Ectodermal cell (in vitro differentiated cells): Measurements from ENCODE around the gene WDR26. TPM values are rescaled to one million over a fixed set of nuclear protein-coding genes. Genes with fewer than 3 reads are reported as not detected.
"Not testable (repeated sequence)": the region's sequence is repeated elsewhere in the genome, so short reads cannot be mapped to it uniquely, and the experiment has no call there.

ENCODE experiments used
- H3K27ac ChIP-seq: 2 replicates; pipeline ENCODE4 v1.7.0; 2013; ENCODE audit warnings: mild to moderate bottlenecking, low read depth, low read length; ENCODE audit not compliant: insufficient read depth, poor library complexity, severe bottlenecking
- H3K27me3 ChIP-seq: 2 replicates; pipeline ENCODE4 v1.7.0; 2013; ENCODE audit warnings: mild to moderate bottlenecking, low read length; ENCODE audit not compliant: insufficient read depth, control insufficient read depth, poor library complexity, severe bottlenecking
- H3K36me3 ChIP-seq: one replicate; pipeline ENCODE4 v1.7.0; 2013; ENCODE audit warnings: low read length; ENCODE audit not compliant: control insufficient read depth, insufficient read depth
- H3K4me1 ChIP-seq: one replicate; pipeline ENCODE4 v1.7.0; 2013; ENCODE audit warnings: low read length; ENCODE audit not compliant: control insufficient read depth, insufficient read depth
- H3K4me3 ChIP-seq: 2 replicates; pipeline ENCODE4 v1.7.0; 2013; ENCODE audit warnings: low read depth, low read length, control low read depth; ENCODE audit not compliant: insufficient read depth
- H3K9me3 ChIP-seq: 2 replicates; pipeline ENCODE4 v1.7.0; 2013; ENCODE audit warnings: mild to moderate bottlenecking, low read length, moderate library complexity; ENCODE audit not compliant: control insufficient read depth
- WGBS, 2 experiments: methylation state at CpG; one replicate each; pipeline ENCODE4 v1.1.7; 2013; ENCODE audit warnings: missing lambda C conversion rate in 2 of 2; 5-methylcytosine and 5-hydroxymethylcytosine counted together
- polyA plus RNA-seq, 4 experiments: library from polyadenylated mRNA; stranded (reverse); fragments of 50-300 nt; gene quantifications; one replicate each; pipeline ENCODE4 v1.2.3, GENCODE V29; 2013

WDR26 gene
- polyA plus RNA-seq (2013, experiment 1 of 4): 59.0 TPM
- 65.3 TPM for polyA plus RNA-seq (2013, experiment 2 of 4)
- polyA plus RNA-seq (2013, experiment 3 of 4): 43.2 TPM
- 52.5 TPM for polyA plus RNA-seq (2013, experiment 4 of 4)

DNA sequence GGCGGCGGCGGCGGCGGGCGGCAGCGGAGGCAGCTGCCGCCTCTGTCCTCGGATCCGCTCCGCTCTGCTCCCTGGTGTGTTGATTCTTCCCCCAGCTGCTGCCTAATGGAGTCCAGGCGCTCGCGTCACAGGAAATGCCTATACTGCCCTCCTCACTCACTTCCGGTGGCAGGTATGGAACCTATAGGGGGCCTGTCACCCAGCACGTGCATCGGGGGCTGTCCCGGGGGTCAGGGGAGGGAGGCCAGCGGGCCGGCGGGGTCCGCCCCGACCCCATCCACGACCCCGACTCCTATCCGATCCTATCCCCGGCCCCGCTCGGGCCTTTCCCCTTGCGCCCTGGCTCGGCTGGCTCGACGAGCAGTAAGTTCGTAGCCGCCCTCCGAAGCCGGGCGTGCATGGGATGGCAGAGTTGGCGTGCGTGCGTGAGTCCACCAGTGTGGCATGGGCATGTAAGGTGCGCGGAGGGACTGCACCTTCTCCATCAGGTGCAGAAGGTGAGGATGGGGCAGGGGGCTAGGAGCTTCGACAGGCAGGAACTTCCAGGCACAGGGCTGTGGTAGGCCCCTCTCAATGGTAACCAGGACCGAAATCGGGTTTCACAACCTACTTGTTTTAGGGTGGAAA is at the start of gene WDR26:
Gene WDR26 (minus strand): TSS at position 107 of the 627 bp plus-strand sequence.
- H3K4me1 ChIP-seq: peaks cover 12% of the 10 kb centered on the region
- peak within 1 kb of the TSS; percentile 75 for H3K4me3 ChIP-seq
- H3K36me3 ChIP-seq: no peaks in the 10 kb centered on the region
- H3K27ac ChIP-seq: peak within 1 kb of the TSS; percentile 20
- no peaks in the 10 kb centered on the region for H3K27me3 ChIP-seq
- 1% methylated on average over 46 of the region's 46 CpGs for WGBS, 2 experiments
- H3K9me3 ChIP-seq: no peaks in the 10 kb centered on the region

DNA sequence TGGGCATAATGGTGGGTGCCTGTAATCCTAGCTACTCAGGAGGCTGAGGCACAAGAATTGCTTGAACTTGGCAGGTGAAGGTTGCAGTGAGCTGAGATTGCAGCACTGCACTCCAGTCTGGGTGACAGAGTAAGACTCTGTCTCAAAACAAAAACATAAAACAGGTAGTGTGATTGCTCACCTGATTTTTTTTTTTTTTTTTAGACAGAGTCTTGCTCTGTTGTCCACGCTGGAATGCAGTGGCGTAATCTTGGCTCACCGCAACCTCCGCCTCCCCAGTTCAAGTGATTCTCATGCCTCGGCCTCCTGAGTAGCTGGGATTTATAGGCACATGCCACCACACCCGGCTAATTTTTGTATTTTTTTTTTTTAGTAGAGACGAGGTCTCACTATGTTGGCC is 48.6 kb upstream of the WDR26 start:
- not testable (repeated sequence) for H3K36me3 ChIP-seq, H3K4me3 ChIP-seq, H3K4me1 ChIP-seq, H3K9me3 ChIP-seq, H3K27me3 ChIP-seq, H3K27ac ChIP-seq
- WGBS, 2 experiments: 93 to 96% methylated on average over 7 of the region's 7 CpGs

- Histone ChIP-seq H3K27ac (no peak overlapping the region), H3K4me3 (no peak overlapping the region), H3K27me3 (no peaks in the 10 kb centered on the region), H3K36me3 (no peaks in the 10 kb centered on the region), H3K4me1 (no peaks in the 10 kb centered on the region), H3K9me3 (no peaks in the 10 kb centered on the region)
- WGBS, 2 experiments: 86% methylated on average over 4 of the region's 4 CpGs
Observed at GRCh38 chr1:224482619-224483018, 48.0 kb upstream of the WDR26 start.

- no peaks in the 10 kb centered on the region for H3K36me3 ChIP-seq
- H3K27ac ChIP-seq: no peak overlapping the region
- H3K27me3 ChIP-seq: no peaks in the 10 kb centered on the region
- no peaks in the 10 kb centered on the region for H3K4me1 ChIP-seq
- WGBS, 2 experiments: 92 to 95% methylated on average over 2 of the region's 2 CpGs
- no peak overlapping the region for H3K4me3 ChIP-seq
- H3K9me3 ChIP-seq: no peaks in the 10 kb centered on the region
Observed at GRCh38 chr1:224481601-224482000, 47.0 kb upstream of the WDR26 start.

DNA sequence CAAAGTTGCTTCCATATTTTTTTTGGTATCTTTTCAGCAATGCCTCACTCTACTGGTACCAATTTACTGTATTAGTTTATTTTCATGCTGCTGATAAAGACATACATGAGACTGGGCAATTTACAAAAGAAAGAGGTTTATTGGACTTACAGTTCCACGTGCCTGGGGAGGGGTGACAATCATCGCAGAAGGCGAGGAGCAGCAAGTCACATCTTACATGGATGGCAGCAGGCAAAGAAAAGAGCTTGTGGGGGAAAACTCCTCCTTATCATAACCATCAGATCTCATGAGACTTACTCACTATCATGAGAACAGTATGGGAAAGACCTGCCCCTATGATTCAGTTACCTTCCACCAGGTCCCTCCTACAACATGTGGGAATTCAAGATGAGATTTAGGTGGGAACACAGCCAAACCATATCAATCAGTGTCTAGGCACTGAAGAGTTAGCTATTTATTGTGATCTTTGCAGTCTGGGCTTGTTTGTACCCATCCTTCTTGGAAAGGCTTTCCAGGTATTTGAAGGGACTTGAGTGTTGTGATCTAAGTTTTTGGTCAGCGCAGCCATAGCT is 46.4 kb upstream of the WDR26 start:
- not testable (repeated sequence) for H3K27ac ChIP-seq, H3K4me3 ChIP-seq, H3K4me1 ChIP-seq, H3K27me3 ChIP-seq, H3K9me3 ChIP-seq, H3K36me3 ChIP-seq
- 89 to 94% methylated on average over 4 of the region's 4 CpGs for WGBS, 2 experiments

DNA sequence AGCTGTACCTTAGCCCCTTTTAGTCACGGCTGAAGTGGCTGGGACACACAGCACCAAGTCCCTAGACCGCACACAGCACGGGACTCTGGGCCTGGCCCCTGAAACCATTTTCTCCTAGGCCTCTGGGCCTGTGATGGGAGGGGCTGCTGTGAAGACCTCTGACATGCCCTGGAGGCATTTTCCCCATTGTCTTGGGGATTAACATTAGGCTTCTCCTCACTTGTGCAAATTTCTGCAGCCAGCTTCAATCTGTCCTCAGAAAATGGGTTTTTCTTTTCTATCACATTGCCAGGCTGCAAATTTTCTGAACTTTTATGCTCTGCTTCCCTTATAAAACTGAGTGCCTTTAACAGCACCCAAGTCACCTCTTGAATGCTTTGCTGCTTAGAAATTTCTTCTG is 45.6 kb upstream of the WDR26 start:
- not testable (repeated sequence) for H3K9me3 ChIP-seq, H3K4me1 ChIP-seq, H3K36me3 ChIP-seq, H3K27ac ChIP-seq, H3K4me3 ChIP-seq, H3K27me3 ChIP-seq
- 83 to 85% methylated on average over 3 of the region's 3 CpGs for WGBS, 2 experiments

DNA sequence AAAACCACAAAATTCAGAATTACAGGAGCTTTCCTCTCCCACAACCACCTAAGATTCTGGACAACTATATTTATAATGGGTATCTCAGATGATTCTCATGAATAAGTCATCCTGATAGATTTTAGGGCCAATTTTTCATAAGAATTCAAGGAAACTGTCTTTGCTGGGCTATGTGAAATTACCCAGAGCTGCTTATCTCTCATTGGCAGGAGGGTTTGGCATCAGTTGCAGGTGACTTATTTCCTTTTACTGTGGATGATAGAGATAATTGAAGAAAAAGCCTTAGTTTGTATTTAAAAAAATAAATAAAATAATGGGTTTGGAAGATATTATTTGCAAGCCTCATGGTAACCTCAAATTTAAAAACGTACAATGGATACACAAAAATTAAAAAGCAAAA is 38.2 kb upstream of the WDR26 start:
- H3K4me1 ChIP-seq: no peaks in the 10 kb centered on the region
- H3K4me3 ChIP-seq: no peak overlapping the region
- no peak overlapping the region for H3K27ac ChIP-seq
- H3K9me3 ChIP-seq: no peaks in the 10 kb centered on the region
- no CpG with 5 or more reads among the region's 1 CpG for whole genome bisulfite sequencing, 2 experiments
- H3K36me3 ChIP-seq: no peaks in the 10 kb centered on the region
- H3K27me3 ChIP-seq: no peaks in the 10 kb centered on the region

- Histone ChIP-seq H3K4me1 (no peaks in the 10 kb centered on the region), H3K27ac (no peak overlapping the region), H3K27me3 (no peaks in the 10 kb centered on the region), H3K36me3 (no peaks in the 10 kb centered on the region), H3K9me3 (no peaks in the 10 kb centered on the region), H3K4me3 (no peak overlapping the region)
- 100% methylated on average over 2 of the region's 2 CpGs; no CpG with 5 or more reads in 1 of the 2 experiments for WGBS, 2 experiments
Observed at GRCh38 chr1:224466154-224466553, 31.6 kb upstream of the WDR26 start.

DNA sequence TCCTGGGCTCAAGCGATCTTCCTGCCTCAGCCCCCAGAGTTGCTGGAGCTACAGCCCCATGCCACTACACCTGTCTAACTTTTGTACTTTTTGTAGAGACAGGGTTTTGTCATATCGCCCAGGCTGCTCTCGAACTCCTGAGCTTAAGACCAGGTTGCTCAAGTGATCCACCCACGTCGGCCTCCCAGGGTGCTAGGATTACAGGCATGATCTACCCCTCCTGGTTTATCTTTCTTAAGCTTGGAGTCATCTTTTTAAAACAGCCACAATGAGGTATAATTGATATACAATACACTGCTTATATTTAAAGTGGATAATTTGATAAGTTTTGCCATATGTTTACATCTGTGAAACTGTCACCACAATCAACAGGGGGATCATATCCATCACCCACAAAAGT is 25.4 kb upstream of the WDR26 start:
- Histone ChIP-seq H3K36me3 (no peaks in the 10 kb centered on the region), H3K4me3 (no peak overlapping the region), H3K27me3 (no peaks in the 10 kb centered on the region), H3K9me3 (no peaks in the 10 kb centered on the region), H3K27ac (no peak overlapping the region), H3K4me1 (peaks cover 17% of the 10 kb centered on the region)
- 85 to 92% methylated on average over 5 of the region's 5 CpGs for WGBS, 2 experiments

DNA sequence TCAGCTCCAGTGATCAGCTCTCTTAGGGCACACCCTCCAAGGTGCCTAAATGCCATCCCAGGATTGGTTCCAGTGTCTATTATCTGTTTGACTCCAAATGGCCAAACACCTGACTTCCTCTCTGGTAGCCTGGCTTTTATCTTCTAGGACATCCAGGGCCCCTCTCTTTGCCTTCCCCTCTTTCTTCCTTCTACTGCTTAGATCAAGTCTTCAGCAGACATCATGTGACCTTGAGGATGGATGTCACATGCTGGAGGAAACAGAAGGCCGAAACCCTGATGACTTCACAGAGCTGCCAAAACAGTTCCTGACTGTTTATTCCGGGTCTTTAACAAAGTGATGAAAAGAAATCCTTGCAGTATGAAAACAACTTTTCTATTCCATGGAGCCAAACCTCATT is 24.4 kb upstream of the WDR26 start:
- H3K27me3 ChIP-seq: no peaks in the 10 kb centered on the region
- H3K9me3 ChIP-seq: no peaks in the 10 kb centered on the region
- no peak overlapping the region for H3K27ac ChIP-seq
- H3K36me3 ChIP-seq: no peaks in the 10 kb centered on the region
- H3K4me1 ChIP-seq: peaks cover 17% of the 10 kb centered on the region
- WGBS, 2 experiments: 91 to 96% methylated on average over 2 of the region's 2 CpGs
- no peak overlapping the region for H3K4me3 ChIP-seq
